GM12878 (cell line): ENCODE data around the gene HCST. TPM values are rescaled to one million over a fixed set of nuclear protein-coding genes. Genes with fewer than 3 reads are reported as not detected.
A peak's percentile ranks its signal among the peaks of the same experiment; 100 is the strongest.

ENCODE experiments used
- BCL11A ChIP-seq: IDR thresholded peaks from 2 replicates; pipeline ENCODE4 v1.6.1; 2011; ENCODE audit warnings: low read depth, low read length
- CHD4 ChIP-seq: fragments of 200-600 bp; sonication (generic); IDR thresholded peaks from 2 replicates; pipeline ENCODE4 v1.6.1; 2016; ENCODE audit warnings: mild to moderate bottlenecking
- CREM ChIP-seq: IDR thresholded peaks from 2 replicates; pipeline ENCODE4 v1.6.1; 2014; ENCODE audit warnings: antibody characterized with exemption, low read depth
- E2F4 ChIP-seq: IDR thresholded peaks from 2 replicates; pipeline ENCODE4 v1.6.1; 2012; ENCODE audit warnings: low read depth, low read length, improper control_type of control experiment
- E4F1 ChIP-seq: fragments of 450-650 bp; IDR thresholded peaks from 2 replicates; pipeline ENCODE4 v1.6.1; 2018; ENCODE audit warnings: borderline replicate concordance, mild to moderate bottlenecking; ENCODE audit not compliant: partially characterized antibody
- EGR1 ChIP-seq, 2 experiments: IDR thresholded peaks; 1 replicate in 1 of 2; 2 replicates in 1 of 2; pipeline ENCODE4 v1.6.1; 2011 to 2012; ENCODE audit warnings: low read depth in 2 of 2, low read length in 2 of 2, borderline replicate concordance in 1 of 2, mild to moderate bottlenecking in 1 of 2, moderate library complexity in 1 of 2
- ESRRA ChIP-seq: IDR thresholded peaks from 2 replicates; pipeline ENCODE4 v1.6.1; 2012; ENCODE audit warnings: mild to moderate bottlenecking, low read length, improper control_type of control experiment
- GABPA ChIP-seq: IDR thresholded peaks from 2 replicates; pipeline ENCODE4 v1.6.1; 2014; ENCODE audit warnings: antibody characterized with exemption, low read depth, mild to moderate bottlenecking, inconsistent platforms
- HDAC6 ChIP-seq: fragments of 200-600 bp; sonication (generic); IDR thresholded peaks from one replicate; pipeline ENCODE4 v1.8.0; 2017; ENCODE audit warnings: antibody characterized with exemption; ENCODE audit not compliant: unreplicated experiment
- JUNB ChIP-seq: IDR thresholded peaks from 2 replicates; pipeline ENCODE4 v1.6.1; 2016; ENCODE audit warnings: antibody characterized with exemption, mild to moderate bottlenecking
- MXI1 ChIP-seq: fragments of 150-350 bp; IDR thresholded peaks from 2 replicates; pipeline ENCODE4 v1.6.1; 2011; ENCODE audit warnings: low read depth, mild to moderate bottlenecking, inconsistent platforms, low read length, improper control_type of control experiment
- MYC ChIP-seq: IDR thresholded peaks from 2 replicates; pipeline ENCODE4 v1.6.1; 2011; ENCODE audit warnings: mild to moderate bottlenecking, low read length, moderate library complexity, inconsistent platforms; ENCODE audit not compliant: insufficient read depth, insufficient replicate concordance, insufficient read length, severe bottlenecking
- NBN ChIP-seq: fragments of 450-650 bp; IDR thresholded peaks from 2 replicates; pipeline ENCODE4 v1.6.1; 2016
- NKRF ChIP-seq: fragments of 450-650 bp; conservative IDR thresholded peaks from 2 replicates; pipeline ENCODE4 v1.6.1; 2017; ENCODE audit warnings: mild to moderate bottlenecking, moderate library complexity
- PBX3 ChIP-seq: IDR thresholded peaks from 2 replicates; pipeline ENCODE4 v1.6.1; 2011; ENCODE audit warnings: mild to moderate bottlenecking, low read depth, low read length, moderate library complexity; ENCODE audit not compliant: insufficient replicate concordance
- PKNOX1 ChIP-seq: fragments of 450-650 bp; IDR thresholded peaks from 2 replicates; pipeline ENCODE4 v1.6.1; 2016; ENCODE audit warnings: mild to moderate bottlenecking
- PML ChIP-seq: IDR thresholded peaks from 2 replicates; pipeline ENCODE4 v1.6.1; 2012; ENCODE audit warnings: low read length, inconsistent platforms
- RB1 ChIP-seq: fragments of 450-650 bp; formaldehyde crosslinking; IDR thresholded peaks from 2 replicates; pipeline ENCODE4 v1.6.1; 2017; ENCODE audit warnings: mild to moderate bottlenecking, borderline replicate concordance
- SMC3 ChIP-seq: IDR thresholded peaks from 2 replicates; pipeline ENCODE4 v1.6.1; 2011; ENCODE audit warnings: low read length, improper control_type of control experiment, borderline replicate concordance
- YY1 ChIP-seq: IDR thresholded peaks from 2 replicates; pipeline ENCODE4 v1.6.1; 2011; ENCODE audit warnings: low read depth, mild to moderate bottlenecking, low read length
- ZNF217 ChIP-seq: fragments of 450-650 bp; IDR thresholded peaks from 2 replicates; pipeline ENCODE4 v1.6.1; 2017; ENCODE audit warnings: antibody characterized with exemption, mild to moderate bottlenecking
- ZNF622 ChIP-seq: fragments of 450-650 bp; IDR thresholded peaks from 2 replicates; pipeline ENCODE4 v1.6.1; 2017; ENCODE audit warnings: mild to moderate bottlenecking, inconsistent platforms
- polyA plus RNA-seq, 11 experiments: library from polyadenylated mRNA; depleted of rRNA in 4 of 11; unstranded in 6 of 11; stranded (reverse) in 5 of 11; fragments of >200 nt; fragmentation: Nextera tagmentation in 4 of 11; fragmentation: Illumina TruSeq in 1 of 11; extraction: Ambion mirVana in 4 of 11; extraction: Trizol in 1 of 11; gene quantifications; 1 replicate in 1 of 11; 2 replicates in 10 of 11; pipeline versions ENCODE4 v1.2.1 to v1.2.3, GENCODE V29; 2011 to 2016; ENCODE audit warnings: inconsistent platforms in 2 of 11, missing spikeins in 2 of 11, low read depth in 1 of 11
- total RNA-seq, 4 experiments: library from RNA; depleted of rRNA in 3 of 4; stranded (reverse); fragments of >200 nt in 3 of 4; fragmentation: Illumina TruSeq in 1 of 4; extraction: Trizol in 1 of 4; gene quantifications; 2 replicates each; pipeline versions ENCODE4 v1.2.1 to v1.2.3, GENCODE V29; 2013 to 2021

HCST gene
- total and polyA plus RNA-seq, 10 of the 15 experiments (the other 5 are each of a cell fraction or from before 2014, with no cell fraction given): 7.5 to 79.6 (median 33.6) TPM

GRCh38 chr19:35931161-35931873 is 29.0 kb downstream of the HCST start (continued):
- TF ChIP-seq E4F1 (no peak), EGR1 (IDR thresholded peaks at IDR 0.05; ENCODE audit: borderline replicate concordance in 1 of 2, low read depth in 2 of 2, low read length in 2 of 2) (peak in 1 of 2 experiments; percentile 64; a peak in 2 of 3 replicates), E2F4 (0 out of 2 replicates have a peak, but pooled peaks have one; percentile 59), PKNOX1 (peak; percentile 39; the same call in 1 of the 2 replicates), ESRRA (peak; percentile 64; the same call in 1 of the 2 replicates), NKRF (no peak), CREM (peak; percentile 89), GABPA (no peak), JUNB (no peak), MXI1 (peak; percentile 94), PML (peak; percentile 89), HDAC6 (no peak), SMC3 (peak; percentile 100), PBX3 (no peak), RB1 (peak; percentile 50; the same call in 1 of the 2 replicates), BCL11A (peak; percentile 12; the same call in 1 of the 2 replicates), YY1 (peak; percentile 83), ZNF217 (no peak), NBN (peak; percentile 77), CHD4 (no peak), ZNF622 (no peak), MYC (peak; percentile 46)
